BLaER1 treated with 17β-estradiol and CSF1 and Interleukin-3, amounts not matched to agents 10 nM and 100 nM (cell line): ENCODE results near the gene ICAM3.
"Not testable (repeated sequence)": the region's sequence is repeated elsewhere in the genome, so short reads cannot be mapped to it uniquely, and the experiment has no call there.

Experiments
- H3K27ac ChIP-seq, 11 experiments: shearing (Covaris generic); formaldehyde crosslinking; 2 replicates each; pipeline ENCODE4 v1.8.1; 2022
- H3K27me3 ChIP-seq, 11 experiments: shearing (Covaris generic); formaldehyde crosslinking; 2 replicates each; pipeline ENCODE4 v1.8.1; 2022
- H3K36me3 ChIP-seq, 11 experiments: shearing (Covaris generic); formaldehyde crosslinking; 2 replicates each; pipeline ENCODE4 v1.8.1; 2022
- H3K4me1 ChIP-seq, 10 experiments: shearing (Covaris generic); formaldehyde crosslinking; 2 replicates each; pipeline ENCODE4 v1.8.1; 2022
- H3K4me2 ChIP-seq, 11 experiments: shearing (Covaris generic); formaldehyde crosslinking; 2 replicates each; pipeline ENCODE4 v1.8.1; 2022
- H3K4me3 ChIP-seq, 10 experiments: shearing (Covaris generic); formaldehyde crosslinking; 2 replicates each; pipeline ENCODE4 v1.8.1; 2022
- H3K9ac ChIP-seq, 11 experiments: shearing (Covaris generic); formaldehyde crosslinking; 2 replicates each; pipeline ENCODE4 v1.8.1; 2022
- H3K9me3 ChIP-seq, 11 experiments: shearing (Covaris generic); formaldehyde crosslinking; replicated peaks in 1 of 11; 2 replicates each; pipeline ENCODE4 v1.8.1; 2022
- H4K20me1 ChIP-seq, 11 experiments: shearing (Covaris generic); formaldehyde crosslinking; 2 replicates each; pipeline ENCODE4 v1.8.1; 2022
- Cebpa-rat ChIP-seq, 11 experiments: shearing (Covaris generic); IDR thresholded peaks; 2 replicates each; pipeline ENCODE4 v1.8.1; 2022

The ICAM3 gene

GRCh38 chr19:10338940-10339339 lies 484 bp downstream of the ICAM3 start:
- Histone ChIP-seq H3K4me1 (peaks cover 35 to 74% (median 54%) of the 10 kb centered on the region in 10 experiments), H3K9ac (peak overlapping the region; percentile 40 to 71 (median 64); a peak in 19 of 22 replicates), H4K20me1 (no peaks in the 10 kb centered on the region), H3K27me3 (no peaks in the 10 kb centered on the region), H3K27ac (peak overlapping the region in 10 of 11 experiments; percentile 48 to 80 (median 74); a peak in 19 of 22 replicates), H3K36me3 (peaks cover 0 to 12% (median 0%) of the 10 kb centered on the region in 11 experiments; a peak in 2 of 22 replicates), H3K4me3 (peak overlapping the region; percentile 27 to 65 (median 45); a peak in 15 of 20 replicates), H3K4me2 (peak overlapping the region; percentile 84 to 96 (median 92)), H3K9me3 (no peaks in the 10 kb centered on the region)
- no peak for TF ChIP-seq Cebpa-rat (IDR thresholded peaks at IDR 0.05)

- H3K27me3 ChIP-seq, H3K9me3 ChIP-seq, H3K4me3 ChIP-seq: not testable (repeated sequence)
- Histone ChIP-seq H3K36me3 (peaks cover 0 to 14% (median 5%) of the 10 kb centered on the region in 11 experiments; a peak in 9 of 22 replicates), H3K9ac (0 out of 22 replicates have a peak overlapping the region, but pooled peaks of 1 of the 11 experiments have one; percentile 6), H3K4me2 (peak overlapping the region in 1 of 11 experiments; percentile 15; a peak in 1 of 22 replicates), H3K27ac (peak overlapping the region in 1 of 11 experiments; percentile 9; a peak in 1 of 22 replicates), H3K4me1 (peaks cover 47 to 82% (median 64%) of the 10 kb centered on the region in 10 experiments), H4K20me1 (peaks cover 8 to 14% (median 12%) of the 10 kb centered on the region in 11 experiments; a peak in 19 of 22 replicates)
Measured at GRCh38 chr19:10336725-10337124, 2.7 kb downstream of the ICAM3 start.

GRCh38 chr19:10335352-10335985 lies 4.0 kb downstream of the ICAM3 start:
- H4K20me1 ChIP-seq, result peaks cover 13 to 27% (median 24%) of the 10 kb centered on the region in 11 experiments; a peak in 19 of 22 replicates
- no peak for TF ChIP-seq Cebpa-rat (IDR thresholded peaks at IDR 0.05)
- H3K9ac ChIP-seq, result peak overlapping the region in 2 of 11 experiments; percentile 3 to 25; a peak in 1 of 22 replicates
- peak overlapping the region in 2 of 11 experiments; percentile 31 to 38; a peak in 3 of 22 replicates for H3K27ac ChIP-seq
- peaks cover 47 to 80% (median 62%) of the 10 kb centered on the region in 10 experiments for H3K4me1 ChIP-seq
- H3K27me3 ChIP-seq, result no peaks in the 10 kb centered on the region
- peak overlapping the region in 3 of 11 experiments; percentile 86 to 93 (median 93); a peak in 3 of 22 replicates for H3K4me2 ChIP-seq
- no peak overlapping the region for H3K4me3 ChIP-seq
- H3K36me3 ChIP-seq, result peaks cover 3 to 24% (median 12%) of the 10 kb centered on the region in 11 experiments
- no peaks in the 10 kb centered on the region for H3K9me3 ChIP-seq

GRCh38 chr19:10334588-10335351 lies 4.7 kb downstream of the ICAM3 start:
- Histone ChIP-seq H3K9ac (peak overlapping the region in 2 of 11 experiments; percentile 97 to 98; a peak in 3 of 22 replicates), H3K27me3 (no peaks in the 10 kb centered on the region), H3K4me2 (peak overlapping the region; percentile 78 to 94 (median 86); a peak in 20 of 22 replicates), H3K9me3 (no peaks in the 10 kb centered on the region), H3K36me3 (peaks cover 10 to 31% (median 19%) of the 10 kb centered on the region in 11 experiments), H3K4me3 (no peak overlapping the region), H3K4me1 (peaks cover 40 to 75% (median 55%) of the 10 kb centered on the region in 10 experiments), H3K27ac (peak overlapping the region in 1 of 11 experiments; percentile 96; a peak in 2 of 22 replicates), H4K20me1 (peaks cover 13 to 34% (median 31%) of the 10 kb centered on the region in 11 experiments; a peak in 21 of 22 replicates)
- no peak for TF ChIP-seq Cebpa-rat (IDR thresholded peaks at IDR 0.05)

GRCh38 chr19:10333758-10334587 lies 5.5 kb downstream of the ICAM3 start:
- no peak for TF ChIP-seq Cebpa-rat (IDR thresholded peaks at IDR 0.05)
- Histone ChIP-seq H3K9ac (peak overlapping the region; percentile 60 to 99 (median 95); a peak in 20 of 22 replicates), H3K27me3 (no peaks in the 10 kb centered on the region), H3K9me3 (no peaks in the 10 kb centered on the region), H3K4me1 (peaks cover 32 to 70% (median 47%) of the 10 kb centered on the region in 10 experiments), H3K36me3 (peaks cover 18 to 39% (median 27%) of the 10 kb centered on the region in 11 experiments), H3K27ac (peak overlapping the region in 9 of 11 experiments; percentile 23 to 99 (median 91); a peak in 17 of 22 replicates), H3K4me3 (peak overlapping the region; percentile 81 to 94 (median 88)), H3K4me2 (peak overlapping the region; percentile 78 to 94 (median 86)), H4K20me1 (peaks cover 15 to 42% (median 39%) of the 10 kb centered on the region in 11 experiments)

GRCh38 chr19:10332965-10333757 lies 6.3 kb downstream of the ICAM3 start, which contains the start of gene RAVER1:
RAVER1 (minus strand) TSS chr19:10333529; CDS start chr19:10333507, 22 bp downstream.
- Histone ChIP-seq H3K27me3 (no peaks in the 10 kb centered on the region), H3K27ac (peak within 1 kb of the TSS; percentile 83 to 99 (median 96))
- TF ChIP-seq Cebpa-rat (IDR thresholded peaks at IDR 0.05), result no peak

GRCh38 chr19:10332158-10332964 lies 7.1 kb downstream of the ICAM3 start:
- Histone ChIP-seq H3K4me2 (peak overlapping the region; percentile 90 to 99 (median 96)), H3K9me3 (no peaks in the 10 kb centered on the region), H3K27me3 (no peaks in the 10 kb centered on the region), H3K9ac (peak overlapping the region; percentile 91 to 99 (median 95)), H3K4me1 (peaks cover 25 to 70% (median 46%) of the 10 kb centered on the region in 10 experiments), H3K27ac (peak overlapping the region; percentile 83 to 99 (median 96); a peak in 21 of 22 replicates), H4K20me1 (peaks cover 18 to 58% (median 55%) of the 10 kb centered on the region in 11 experiments), H3K4me3 (peak overlapping the region; percentile 81 to 94 (median 88)), H3K36me3 (peaks cover 34 to 55% (median 43%) of the 10 kb centered on the region in 11 experiments)
- TF ChIP-seq Cebpa-rat (IDR thresholded peaks at IDR 0.05), result no peak

More at GRCh38 chr19:10332965-10333757, 6.3 kb downstream of the ICAM3 start, which contains the start of gene RAVER1:
- Histone ChIP-seq H4K20me1 (peaks cover 18 to 50% (median 47%) of the 10 kb centered on the region in 11 experiments), H3K4me1 (peaks cover 27 to 70% (median 44%) of the 10 kb centered on the region in 10 experiments), H3K9ac (peak within 1 kb of the TSS; percentile 91 to 99 (median 95)), H3K9me3 (no peaks in the 10 kb centered on the region), H3K4me3 (peak within 1 kb of the TSS; percentile 81 to 94 (median 88)), H3K4me2 (peak within 1 kb of the TSS; percentile 92 to 99 (median 96)), H3K36me3 (peaks cover 26 to 47% (median 35%) of the 10 kb centered on the region in 11 experiments)
